SH-SY5Y (cell line): Measurements from ENCODE around the gene FTSJ1.

Experiments used
- GATA2 ChIP-seq: IDR thresholded peaks from 2 replicates; pipeline ENCODE4 v1.6.1; 2011; ENCODE audit warnings: mild to moderate bottlenecking, low read depth, low read length
- GATA3 ChIP-seq: IDR thresholded peaks from 2 replicates; pipeline ENCODE4 v1.6.1; 2011; ENCODE audit warnings: low read depth, mild to moderate bottlenecking, low read length, moderate library complexity

Gene FTSJ1

GRCh38 chrX:48521353-48522243, 45.6 kb downstream of the FTSJ1 start, which contains the start of gene EBP:
EBP (plus strand) TSS chrX:48521808; CDS start chrX:48523772, 1,964 bp downstream.
- TF ChIP-seq GATA2 (peak; percentile 86), GATA3 (peak; percentile 50; the same call in 1 of the 2 replicates)

- TF ChIP-seq GATA2: no peak
- TF ChIP-seq GATA3: no peak
Observed at GRCh38 chrX:48522291-48522690, 46.3 kb downstream of the FTSJ1 start.

GRCh38 chrX:48523682-48524081, 47.7 kb downstream of the FTSJ1 start:
- TF ChIP-seq GATA2 (no peak), GATA3 (no peak)

GRCh38 chrX:48530736-48531135, 54.7 kb downstream of the FTSJ1 start:
- TF ChIP-seq GATA2 (no peak), GATA3 (no peak)

- TF ChIP-seq GATA3 (no peak), GATA2 (no peak)
Observed at GRCh38 chrX:48531358-48531959, 55.5 kb downstream of the FTSJ1 start.

- TF ChIP-seq GATA3 (no peak), GATA2 (no peak)
Observed at GRCh38 chrX:48532161-48532560, 56.2 kb downstream of the FTSJ1 start.

GRCh38 chrX:48533165-48533564, 57.2 kb downstream of the FTSJ1 start:
- TF ChIP-seq GATA2 (no peak), GATA3 (no peak)
